B cell (primary cell): ENCODE data around the gene PKIG. TPM values are rescaled to one million over a fixed set of nuclear protein-coding genes. Genes with fewer than 3 reads are reported as not detected.

Experiments used
- ATAC-seq: fragments of 200-7000 bp; cut with Tn5 transposase; one replicate; pipeline ENCODE4 v1.10.0; 2021; ENCODE audit warnings: low read depth, mild to moderate bottlenecking, moderate number of reproducible peaks, moderate library complexity
- CTCF ChIA-PET: fragments of 350-600 bp; sonication (Branson Sonifier 250); formaldehyde crosslinking; loops from one replicate; lab custom pipeline; 2021; ENCODE audit warnings: antibody characterized with exemption, inconsistent platforms; lab: Charles Lee
- POLR2A ChIA-PET: fragments of 350-600 bp; sonication (Branson Sonifier 250); formaldehyde crosslinking; loops from one replicate; lab custom pipeline; 2021; ENCODE audit warnings: antibody characterized with exemption; lab: Charles Lee
- DNase-seq: peaks from one replicate; pipeline ENCODE4 v3.0.0; 2013
- H2AFZ ChIP-seq: 2 replicates; pipeline ENCODE4 v1.6.1; 2012; ENCODE audit warnings: mild to moderate bottlenecking, low read depth, low read length; ENCODE audit not compliant: insufficient read depth, poor library complexity, severe bottlenecking
- H3K27ac ChIP-seq, 2 donors: 1 replicate in 1 of 2; 2 replicates in 1 of 2; pipeline ENCODE4 v1.5.1; 2012 to 2013; ENCODE audit warnings: low read length in 2 of 2, mild to moderate bottlenecking in 2 of 2, moderate library complexity in 1 of 2
- H3K27me3 ChIP-seq, 4 experiments: fragments of 200-600 bp in 1 of 4; sonication (generic) in 1 of 4; replicated peaks in 1 of 4; 1 replicate in 2 of 4; 2 replicates in 2 of 4; pipeline versions ENCODE4 v1.6.1 to v1.7.0; 2013 to 2016; ENCODE audit warnings: low read length in 3 of 4, mild to moderate bottlenecking in 2 of 4, mixed read lengths in 1 of 4, moderate library complexity in 1 of 4; ENCODE audit not compliant: insufficient read depth in 4 of 4, control insufficient read depth in 3 of 4; ENCODE audit errors: control extremely low read depth in 1 of 4
- H3K36me3 ChIP-seq, 2 experiments: replicated peaks in 1 of 2; 1 replicate in 1 of 2; 2 replicates in 1 of 2; pipeline versions ENCODE4 v1.6.1 to v1.7.1; 2013; ENCODE audit warnings: low read length in 1 of 2; ENCODE audit not compliant: insufficient read depth in 2 of 2, control insufficient read depth in 1 of 2; ENCODE audit errors: control extremely low read depth in 1 of 2, extremely low read depth in 1 of 2
- H3K4me1 ChIP-seq, 2 donors: fragments of 200-600 bp in 1 of 2; sonication (generic) in 1 of 2; 1 replicate in 1 of 2; 2 replicates in 1 of 2; pipeline versions ENCODE4 v1.5.1 to v1.6.1; 2013 to 2017; ENCODE audit warnings: low read length in 2 of 2; ENCODE audit not compliant: control insufficient read depth in 2 of 2, insufficient read depth in 2 of 2
- H3K4me2 ChIP-seq: replicated peaks from 2 replicates; pipeline ENCODE3; 2012; ENCODE audit warnings: mild to moderate bottlenecking, low read depth, low read length; ENCODE audit not compliant: poor library complexity, severe bottlenecking
- H3K4me3 ChIP-seq, 5 experiments: fragments of 200-600 bp in 1 of 5; sonication (generic) in 1 of 5; 1 replicate in 3 of 5; 2 replicates in 2 of 5; pipeline versions ENCODE4 v1.5.1 to v1.7.0; 2011 to 2016; ENCODE audit warnings: low read length in 4 of 5, mild to moderate bottlenecking in 4 of 5, low read depth in 2 of 5, control low read depth in 1 of 5, moderate library complexity in 1 of 5; ENCODE audit not compliant: insufficient read depth in 1 of 5; ENCODE audit errors: control extremely low read depth in 1 of 5, extremely low read depth in 1 of 5
- H3K79me2 ChIP-seq: fragments of 200-600 bp; sonication (generic); one replicate; pipeline ENCODE4 v1.6.0; 2016; ENCODE audit warnings: low read length; ENCODE audit not compliant: control insufficient read depth, insufficient read depth
- H3K9ac ChIP-seq: fragments of 200-600 bp; sonication (generic); 2 replicates; pipeline ENCODE4 v1.6.1; 2017; ENCODE audit warnings: mild to moderate bottlenecking, low read length, moderate library complexity
- H3K9me3 ChIP-seq, 3 donors: one replicate each; pipeline versions ENCODE4 v1.6.1 to v1.7.1; 2013; ENCODE audit warnings: low read length in 2 of 3; ENCODE audit not compliant: control insufficient read depth in 2 of 3, insufficient read depth in 1 of 3; ENCODE audit errors: control extremely low read depth in 1 of 3
- H4K20me1 ChIP-seq: 2 replicates; pipeline ENCODE4 v1.6.0; 2012; ENCODE audit warnings: mild to moderate bottlenecking, low read length; ENCODE audit not compliant: insufficient read depth, control insufficient read depth, poor library complexity, severe bottlenecking
- H3K27ac Mint-ChIP-seq: one replicate; pipeline ENCODE4 v1.8.0; 2021; ENCODE audit warnings: mixed read lengths
- H3K27me3 Mint-ChIP-seq: one replicate; pipeline ENCODE4 v1.8.0; 2021; ENCODE audit warnings: mixed read lengths
- H3K4me1 Mint-ChIP-seq: one replicate; pipeline ENCODE4 v1.8.0; 2021; ENCODE audit warnings: mixed read lengths
- H3K4me3 Mint-ChIP-seq: one replicate; pipeline ENCODE4 v1.8.0; 2021; ENCODE audit warnings: mixed read lengths
- H3K9me3 Mint-ChIP-seq: one replicate; pipeline ENCODE4 v1.8.0; 2022; ENCODE audit warnings: mixed read lengths; ENCODE audit not compliant: insufficient read depth
- CTCF ChIP-seq: fragments of 200-600 bp; IDR thresholded peaks from one replicate; pipeline ENCODE4 v1.8.0; 2022; ENCODE audit warnings: antibody characterized with exemption, mild to moderate bottlenecking
- EZH2 ChIP-seq: IDR thresholded peaks from 2 replicates; pipeline ENCODE4 v1.6.1; 2012; ENCODE audit warnings: borderline replicate concordance, low read depth, mild to moderate bottlenecking, moderate library complexity, low read length; ENCODE audit not compliant: insufficient read depth, poor library complexity, severe bottlenecking
- WGBS: methylation state at CpG from one replicate; pipeline ENCODE4 v1.1.5; 2013; ENCODE audit warnings: missing lambda C conversion rate; ENCODE audit not compliant: insufficient coverage; 5-methylcytosine and 5-hydroxymethylcytosine counted together
- intact Hi-C: fragments of 100-400 bp; cut with micrococcal nuclease; formaldehyde crosslinking; loops from one replicate; pipeline ENCODE4 v1.10.0; 2022
- polyA plus RNA-seq: library from polyadenylated mRNA; depleted of rRNA; stranded (reverse); fragments of >200 nt; gene quantifications from 2 replicates; pipeline ENCODE4 v1.2.3, GENCODE V29; 2012
- total RNA-seq, 2 donors: library from RNA; stranded (reverse); fragments of 120-200 nt in 1 of 2; gene quantifications; 1 replicate in 1 of 2; 2 replicates in 1 of 2; pipeline versions ENCODE4 v1.2.3 to v1.2.4, GENCODE V29; 2013 to 2022

The PKIG gene
- total and polyA plus RNA-seq, 2 donors (not counting 1 experiment from before 2014, with no cell fraction given), result 128 to 168 TPM

GRCh38 chr20:44599715-44600114 lies 17.3 kb downstream of the PKIG start:
- peaks cover 93 to 99% of the 10 kb centered on the region in 2 donors for H3K4me1 ChIP-seq
- ChIA-PET CTCF (interaction anchor here (4.1 to 15.8 kb wide), 2 partner anchors 9 to 15 kb away, joined by 49 to 772 read pairs; partner anchors contain the start of gene PKIG), POLR2A (interaction anchor here (0.5 to 2.2 kb wide), 2 partner anchors 17 to 53 kb away, joined by 5 to 9 read pairs; partner anchors contain the start of gene PKIG)
- no peaks in the 10 kb centered on the region for H3K9me3 ChIP-seq
- no peaks in the 10 kb centered on the region for H3K27me3 ChIP-seq
- no peak for TF ChIP-seq CTCF
- DNase-seq (no peak), ATAC-seq (no peak)
- peaks cover 2 to 45% of the 10 kb centered on the region in 2 experiments for H3K36me3 ChIP-seq
- peaks cover 72% of the 10 kb centered on the region for H3K4me1 Mint-ChIP-seq
- no peak overlapping the region for H2AFZ ChIP-seq
- H4K20me1 ChIP-seq, result peaks cover 7% of the 10 kb centered on the region
- peak overlapping the region in 2 of 5 experiments; percentile 18 to 23 for H3K4me3 ChIP-seq
- intact Hi-C loops, result loop anchor here (2.0 kb wide), 1 partner anchor 15 kb away; no protein-coding TSS in a partner anchor
- no peaks in the 10 kb centered on the region for H3K9me3 Mint-ChIP-seq
- H3K9ac ChIP-seq, result peak overlapping the region; percentile 42
- peak overlapping the region; percentile 59 for H3K4me3 Mint-ChIP-seq
- peaks cover 100% of the 10 kb centered on the region for H3K79me2 ChIP-seq
- peak overlapping the region; percentile 61 to 88 for H3K27ac ChIP-seq
- H3K27ac Mint-ChIP-seq, result peak overlapping the region; percentile 94
- WGBS, result 17% methylated on average over 1 of the region's 1 CpG
- H3K27me3 Mint-ChIP-seq, result no peaks in the 10 kb centered on the region
- peak overlapping the region; percentile 64 for H3K4me2 ChIP-seq

- Histone ChIP-seq H3K9ac (peak overlapping the region; percentile 42), H3K79me2 (peaks cover 99% of the 10 kb centered on the region), H3K27ac (peak overlapping the region; percentile 61 to 88), H3K4me2 (peak overlapping the region; percentile 64), H3K4me3 (peak overlapping the region in 2 of 5 experiments; percentile 18 to 23), H2AFZ (no peak overlapping the region), H3K4me1 (peaks cover 87 to 94% of the 10 kb centered on the region in 2 donors), H4K20me1 (peaks cover 7% of the 10 kb centered on the region), H3K36me3 (peaks cover 2 to 44% of the 10 kb centered on the region in 2 experiments), H3K27me3 (no peaks in the 10 kb centered on the region), H3K9me3 (no peaks in the 10 kb centered on the region)
- WGBS, result 80% methylated on average over 1 of the region's 4 CpGs
- CTCF ChIA-PET, result interaction anchor here (0.6 to 15.8 kb wide), 4 partner anchors 9 to 85 kb away, joined by 3 to 772 read pairs (median 26); partner anchors contain the start of gene PKIG
- ATAC-seq (no peak), DNase-seq (no peak)
- TF ChIP-seq CTCF, result no peak
- TF ChIP-seq EZH2, result no peak
- intact Hi-C loops, result no loop called here
- POLR2A ChIA-PET, result interaction anchor here (0.5 kb wide), 1 partner anchor 53 kb away, joined by 5 read pairs; no protein-coding TSS in a partner anchor
- Mint-ChIP-seq H3K27ac (peak overlapping the region; percentile 94), H3K4me3 (peak overlapping the region; percentile 59), H3K27me3 (no peaks in the 10 kb centered on the region), H3K4me1 (peaks cover 66% of the 10 kb centered on the region), H3K9me3 (no peaks in the 10 kb centered on the region)
Measured at GRCh38 chr20:44600301-44600700, 17.9 kb downstream of the PKIG start.
